CD14-positive monocyte (primary cell): ENCODE results near the gene MTHFSD. TPM values are rescaled to one million over a fixed set of nuclear protein-coding genes. Genes with fewer than 3 reads are reported as not detected.

Experiments
- DNase-seq, 3 donors: peaks; one replicate each; pipeline ENCODE4 v3.0.0-alpha.2; 2011 to 2022
- H2AFZ ChIP-seq: 2 replicates; pipeline ENCODE4 v1.6.0; 2012; ENCODE audit warnings: mild to moderate bottlenecking, low read depth, low read length, inconsistent platforms; ENCODE audit not compliant: insufficient read depth, poor library complexity, severe bottlenecking
- H3K27ac ChIP-seq, 2 donors: 1 replicate in 1 of 2; 2 replicates in 1 of 2; pipeline ENCODE4 v1.5.1; 2012 to 2013; ENCODE audit warnings: low read length in 2 of 2, control low read depth in 1 of 2, inconsistent platforms in 1 of 2, low read depth in 1 of 2, mild to moderate bottlenecking in 1 of 2
- H3K27me3 ChIP-seq, 2 donors: one replicate each; pipeline versions ENCODE4 v1.6.0 to v1.6.1; 2011 to 2013; ENCODE audit warnings: low read length in 2 of 2; ENCODE audit not compliant: control insufficient read depth in 2 of 2, insufficient read depth in 2 of 2
- H3K36me3 ChIP-seq, 2 donors: replicated peaks in 1 of 2; 1 replicate in 1 of 2; 2 replicates in 1 of 2; pipeline versions ENCODE4 v1.5.1 to v1.6.1; 2012 to 2013; ENCODE audit warnings: low read length in 2 of 2, control low read depth in 1 of 2, inconsistent platforms in 1 of 2, mild to moderate bottlenecking in 1 of 2; ENCODE audit not compliant: insufficient read depth in 2 of 2, control insufficient read depth in 1 of 2
- H3K4me1 ChIP-seq, 2 donors: 1 replicate in 1 of 2; 2 replicates in 1 of 2; pipeline versions ENCODE4 v1.5.1 to v1.6.1; 2012 to 2013; ENCODE audit warnings: low read length in 2 of 2, control low read depth in 1 of 2, inconsistent platforms in 1 of 2, mild to moderate bottlenecking in 1 of 2, moderate library complexity in 1 of 2; ENCODE audit not compliant: insufficient read depth in 2 of 2, control insufficient read depth in 1 of 2
- H3K4me2 ChIP-seq: replicated peaks from 2 replicates; pipeline ENCODE3; 2012; ENCODE audit warnings: low read length, moderate library complexity, mild to moderate bottlenecking; ENCODE audit not compliant: poor library complexity, severe bottlenecking; ENCODE audit errors: extremely low read depth
- H3K4me3 ChIP-seq, 3 experiments: fragments of 200-600 bp in 1 of 3; sonication (generic) in 1 of 3; replicated peaks in 1 of 3; 1 replicate in 2 of 3; 2 replicates in 1 of 3; pipeline ENCODE4 v1.5.1; 2011 to 2013; ENCODE audit warnings: low read length in 3 of 3, mild to moderate bottlenecking in 3 of 3, control low read depth in 2 of 3, low read depth in 2 of 3, inconsistent platforms in 1 of 3, moderate library complexity in 1 of 3
- H3K79me2 ChIP-seq: 2 replicates; pipeline ENCODE4 v1.6.0; 2012; ENCODE audit warnings: mild to moderate bottlenecking, control low read depth, inconsistent platforms, low read length, moderate library complexity; ENCODE audit not compliant: insufficient read depth
- H3K9ac ChIP-seq: 2 replicates; pipeline ENCODE4 v1.6.0; 2017; ENCODE audit warnings: low read length, mild to moderate bottlenecking; ENCODE audit not compliant: insufficient read depth, poor library complexity, severe bottlenecking
- H3K9me3 ChIP-seq, 2 donors: replicated peaks in 1 of 2; 1 replicate in 1 of 2; 2 replicates in 1 of 2; pipeline versions ENCODE4 v1.5.1 to v1.6.1; 2012 to 2013; ENCODE audit warnings: low read length in 2 of 2, control low read depth in 1 of 2; ENCODE audit not compliant: control insufficient read depth in 1 of 2, insufficient read depth in 1 of 2
- H4K20me1 ChIP-seq: 2 replicates; pipeline ENCODE4 v1.6.0; 2012; ENCODE audit warnings: mild to moderate bottlenecking, low read length, control low read depth, moderate library complexity; ENCODE audit not compliant: insufficient read depth
- H3K27ac Mint-ChIP-seq, 7 donors: one replicate each; pipeline ENCODE4 v1.8.0; 2020; ENCODE audit warnings: mild to moderate bottlenecking in 7 of 7, mixed read lengths in 7 of 7, moderate library complexity in 6 of 7, inconsistent platforms in 2 of 7
- H3K27me3 Mint-ChIP-seq, 3 donors: one replicate each; pipeline ENCODE4 v1.8.0; 2021 to 2022; ENCODE audit warnings: low read depth in 3 of 3, mild to moderate bottlenecking in 3 of 3, mixed read lengths in 3 of 3, moderate library complexity in 3 of 3, inconsistent platforms in 1 of 3
- H3K36me3 Mint-ChIP-seq, 2 donors: one replicate each; pipeline ENCODE4 v1.8.0; 2020; ENCODE audit warnings: mixed read lengths in 2 of 2, inconsistent platforms in 1 of 2, mild to moderate bottlenecking in 1 of 2
- H3K4me1 Mint-ChIP-seq: one replicate; pipeline ENCODE4 v1.8.0; 2020; ENCODE audit warnings: mild to moderate bottlenecking, mixed read lengths
- H3K4me3 Mint-ChIP-seq, 2 donors: one replicate each; pipeline ENCODE4 v1.8.0; 2020; ENCODE audit warnings: mild to moderate bottlenecking in 2 of 2, mixed read lengths in 2 of 2, moderate library complexity in 1 of 2
- H3K9me3 Mint-ChIP-seq, 7 donors: one replicate each; pipeline ENCODE4 v1.8.0; 2020 to 2022; ENCODE audit warnings: mixed read lengths in 7 of 7, mild to moderate bottlenecking in 6 of 7, moderate library complexity in 6 of 7, inconsistent platforms in 2 of 7
- CTCF ChIP-seq: fragments of 200-600 bp; IDR thresholded peaks from one replicate; pipeline ENCODE4 v1.8.0; 2022; ENCODE audit warnings: antibody characterized with exemption, mild to moderate bottlenecking
- WGBS: methylation state at CpG from one replicate; pipeline ENCODE4 v1.1.5; 2013; ENCODE audit warnings: missing lambda C conversion rate; ENCODE audit not compliant: insufficient coverage; 5-methylcytosine and 5-hydroxymethylcytosine counted together
- intact Hi-C, 2 donors: fragments of 100-400 bp; cut with micrococcal nuclease; formaldehyde crosslinking; loops; one replicate each; pipeline versions ENCODE4 v1.15.0 to v1.15.1; 2023
- polyA plus RNA-seq, 3 donors: library from polyadenylated mRNA; depleted of rRNA in 1 of 3; unstranded in 2 of 3; stranded (reverse) in 1 of 3; fragments of 300-500 nt in 2 of 3; fragments of >200 nt in 1 of 3; fragmentation: Illumina TruSeq in 2 of 3; gene quantifications; 1 replicate in 2 of 3; 2 replicates in 1 of 3; pipeline ENCODE4 v1.2.3, GENCODE V29; 2012 to 2021

The MTHFSD gene
- polyA plus RNA-seq, 3 donors, result 7.2 to 14.1 (median 11.7) TPM

GRCh38 chr16:86549076-86549892 lies 5.8 kb downstream of the MTHFSD start:
- no peaks in the 10 kb centered on the region for H4K20me1 ChIP-seq
- no peak for TF ChIP-seq CTCF
- H3K4me3 Mint-ChIP-seq, result no peak overlapping the region
- no peaks in the 10 kb centered on the region for H3K9me3 ChIP-seq
- no peak overlapping the region for H3K4me3 ChIP-seq
- H3K4me1 Mint-ChIP-seq, result peaks cover 5% of the 10 kb centered on the region
- peak overlapping the region in 1 of 7 donors; percentile 23 for H3K27ac Mint-ChIP-seq
- H3K4me2 ChIP-seq, result no peak overlapping the region
- peaks cover 0 to 2% (median 0%) of the 10 kb centered on the region in 3 donors for H3K27me3 Mint-ChIP-seq
- DNase-seq, result no peak
- no peak overlapping the region for H3K9ac ChIP-seq
- intact Hi-C loops, result no loop called here
- peaks cover 2 to 3% of the 10 kb centered on the region in 2 donors for H3K4me1 ChIP-seq
- no peak overlapping the region for H3K27ac ChIP-seq
- peaks cover 46 to 79% of the 10 kb centered on the region in 2 donors for H3K36me3 ChIP-seq
- peaks cover 4% of the 10 kb centered on the region for H3K79me2 ChIP-seq
- H3K9me3 Mint-ChIP-seq, result peaks cover 0 to 5% (median 0%) of the 10 kb centered on the region in 7 donors
- no peaks in the 10 kb centered on the region for H3K27me3 ChIP-seq
- WGBS, result 97% methylated on average over 5 of the region's 8 CpGs
- no peak overlapping the region for H2AFZ ChIP-seq
- peaks cover 63 to 66% of the 10 kb centered on the region in 2 donors for H3K36me3 Mint-ChIP-seq

- no peaks in the 10 kb centered on the region for H3K79me2 ChIP-seq
- peaks cover 0 to 2% (median 0%) of the 10 kb centered on the region in 3 donors for H3K27me3 Mint-ChIP-seq
- H3K4me3 Mint-ChIP-seq, result no peak overlapping the region
- no peak overlapping the region for H3K4me3 ChIP-seq
- intact Hi-C loops, result no loop called here
- no peak overlapping the region for H2AFZ ChIP-seq
- no peak for TF ChIP-seq CTCF
- H3K9ac ChIP-seq, result no peak overlapping the region
- no peaks in the 10 kb centered on the region for H3K9me3 Mint-ChIP-seq
- no peak overlapping the region for H3K27ac ChIP-seq
- no peaks in the 10 kb centered on the region for H3K4me1 ChIP-seq
- no peak for DNase-seq
- H3K9me3 ChIP-seq, result no peaks in the 10 kb centered on the region
- no peak overlapping the region for H3K4me2 ChIP-seq
- no peaks in the 10 kb centered on the region for H3K27me3 ChIP-seq
- no peak overlapping the region for H3K27ac Mint-ChIP-seq
- no peaks in the 10 kb centered on the region for H3K4me1 Mint-ChIP-seq
- peaks cover 79 to 81% of the 10 kb centered on the region in 2 donors for H3K36me3 Mint-ChIP-seq
- WGBS, result 96% methylated on average over 9 of the region's 11 CpGs
- H3K36me3 ChIP-seq, result peaks cover 60 to 99% of the 10 kb centered on the region in 2 donors
- no peaks in the 10 kb centered on the region for H4K20me1 ChIP-seq
These were observed 7.7 kb downstream of the MTHFSD start for GRCh38 chr16:86547286-86547685.
